ENCODE measurements around the gene PREX1.
A peak's percentile ranks its signal among the peaks of the same experiment; 100 is the strongest.

PREX1 gene

DNA sequence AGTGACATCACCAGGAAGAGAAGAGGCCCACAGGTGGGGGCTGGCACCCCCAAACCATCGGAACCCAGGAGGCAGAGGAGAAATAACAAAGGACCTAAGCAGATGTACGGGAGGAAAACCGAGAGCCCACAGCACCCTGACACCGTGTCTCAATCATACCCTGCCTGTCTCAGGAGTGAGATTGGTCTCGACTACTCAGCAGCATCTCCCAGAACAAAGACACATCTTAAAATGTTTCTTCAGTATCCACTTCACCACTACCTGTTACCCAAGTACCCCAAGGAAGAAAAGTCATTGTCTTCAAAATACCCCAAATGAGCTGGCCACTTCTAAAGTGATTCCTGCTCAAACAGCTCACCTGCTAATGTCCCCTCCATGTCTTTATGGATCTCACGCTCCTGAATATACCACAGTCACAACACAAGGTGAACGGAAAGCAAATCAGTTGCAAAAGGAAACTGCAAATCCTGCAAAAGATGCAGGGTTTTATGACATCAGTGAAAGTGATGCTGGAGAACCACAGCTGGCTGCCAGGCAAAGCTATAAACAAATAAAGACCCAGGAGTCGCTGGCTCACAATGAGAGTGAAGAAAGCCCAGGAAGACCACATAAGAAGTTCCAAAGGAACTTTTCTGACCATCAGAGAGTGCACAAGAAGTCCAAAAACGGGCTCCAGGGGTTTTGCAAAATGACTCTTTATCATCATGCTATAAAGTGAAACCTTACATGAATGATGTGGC lies 44.1 kb downstream of the PREX1 start:
- TF ChIP-seq, protein P1, sequence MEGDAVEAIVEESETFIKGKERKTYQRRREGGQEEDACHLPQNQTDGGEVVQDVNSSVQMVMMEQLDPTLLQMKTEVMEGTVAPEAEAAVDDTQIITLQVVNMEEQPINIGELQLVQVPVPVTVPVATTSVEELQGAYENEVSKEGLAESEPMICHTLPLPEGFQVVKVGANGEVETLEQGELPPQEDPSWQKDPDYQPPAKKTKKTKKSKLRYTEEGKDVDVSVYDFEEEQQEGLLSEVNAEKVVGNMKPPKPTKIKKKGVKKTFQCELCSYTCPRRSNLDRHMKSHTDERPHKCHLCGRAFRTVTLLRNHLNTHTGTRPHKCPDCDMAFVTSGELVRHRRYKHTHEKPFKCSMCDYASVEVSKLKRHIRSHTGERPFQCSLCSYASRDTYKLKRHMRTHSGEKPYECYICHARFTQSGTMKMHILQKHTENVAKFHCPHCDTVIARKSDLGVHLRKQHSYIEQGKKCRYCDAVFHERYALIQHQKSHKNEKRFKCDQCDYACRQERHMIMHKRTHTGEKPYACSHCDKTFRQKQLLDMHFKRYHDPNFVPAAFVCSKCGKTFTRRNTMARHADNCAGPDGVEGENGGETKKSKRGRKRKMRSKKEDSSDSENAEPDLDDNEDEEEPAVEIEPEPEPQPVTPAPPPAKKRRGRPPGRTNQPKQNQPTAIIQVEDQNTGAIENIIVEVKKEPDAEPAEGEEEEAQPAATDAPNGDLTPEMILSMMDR (IDR thresholded peaks at IDR 0.05; ENCODE audit: borderline replicate concordance, insufficient read depth, low read depth, low read length), result no peak
- peak overlapping the region; percentile 1 for H3K4me3 ChIP-seq (ENCODE audit: low read depth, low read length)

DNA sequence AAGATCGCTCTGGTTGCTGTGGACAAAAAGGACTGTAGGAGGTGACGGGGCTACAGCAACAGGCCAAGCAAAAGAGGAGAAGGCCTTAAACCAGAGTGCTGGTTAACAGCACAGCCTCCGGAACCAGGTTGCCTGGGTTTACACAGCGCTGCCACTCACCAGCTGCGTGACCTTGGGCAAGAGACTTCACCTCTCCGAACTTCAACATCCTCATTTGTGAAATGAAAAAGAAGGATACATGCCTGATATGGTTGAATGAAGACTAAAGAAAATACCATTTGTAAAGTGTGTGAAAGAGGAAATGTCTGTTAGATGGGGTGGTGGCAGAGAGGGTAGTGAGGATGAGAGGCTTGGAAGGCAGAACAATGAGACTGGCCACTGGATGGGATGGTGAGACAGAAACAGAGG lies 44.9 kb downstream of the PREX1 start:
- TF ChIP-seq, protein P1 (IDR thresholded peaks at IDR 0.05; ENCODE audit: borderline replicate concordance, insufficient read depth, low read depth, low read length), result no peak
- peak overlapping the region; percentile 3 for H3K4me3 ChIP-seq (ENCODE audit: low read depth, low read length)

DNA sequence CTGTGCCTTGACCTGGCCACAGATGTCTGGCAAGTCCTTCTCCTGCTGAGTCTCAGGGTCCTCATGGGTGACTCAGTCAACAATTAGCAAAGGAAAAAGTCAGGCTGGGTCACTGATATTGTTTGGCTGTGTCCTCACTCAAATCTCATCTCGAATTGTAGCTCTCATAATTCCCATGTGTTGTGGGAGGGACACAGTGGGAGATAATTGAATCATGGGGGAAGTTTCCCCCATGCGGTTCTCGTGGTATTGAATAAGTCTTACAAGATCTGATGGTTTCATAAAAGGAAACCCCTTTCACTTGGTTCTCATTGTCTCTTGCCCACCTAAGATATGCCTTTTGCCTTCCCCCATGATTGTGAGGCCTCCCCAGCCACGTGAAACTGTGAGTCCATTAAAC lies 45.7 kb downstream of the PREX1 start:
- no peak overlapping the region for H3K4me3 ChIP-seq (ENCODE audit: low read depth, low read length)
- TF ChIP-seq, protein P1 (IDR thresholded peaks at IDR 0.05; ENCODE audit: borderline replicate concordance, insufficient read depth, low read depth, low read length), result no peak

- no peak overlapping the region for H3K4me3 ChIP-seq (ENCODE audit: low read depth, low read length)
- TF ChIP-seq, protein P1 (IDR thresholded peaks at IDR 0.05; ENCODE audit: borderline replicate concordance, insufficient read depth, low read depth, low read length), result no peak
Observed at GRCh38 chr20:48781634-48782033, 46.2 kb downstream of the PREX1 start.

DNA sequence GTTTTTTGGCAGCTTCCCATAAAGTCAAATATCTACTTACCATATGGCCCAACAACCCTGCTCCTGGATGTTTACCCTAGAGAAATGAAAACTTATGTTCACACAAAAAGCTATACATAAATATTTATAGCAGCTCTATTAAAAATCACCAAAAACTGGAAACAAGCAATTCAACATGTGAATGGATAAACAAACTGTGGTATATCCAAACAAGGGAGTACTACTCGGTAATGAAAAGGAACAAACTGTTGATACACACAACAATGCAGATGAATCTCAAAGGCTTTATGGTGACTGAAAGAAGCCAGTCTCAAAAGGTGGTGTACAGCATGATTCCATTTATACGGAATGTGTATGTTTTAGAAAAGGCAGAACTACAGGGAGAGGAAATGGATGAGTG lies 48.4 kb downstream of the PREX1 start:
- TF ChIP-seq, protein P1 (IDR thresholded peaks at IDR 0.05; ENCODE audit: borderline replicate concordance, insufficient read depth, low read depth, low read length), result no peak
- no peak overlapping the region for H3K4me3 ChIP-seq (ENCODE audit: low read depth, low read length)

- TF ChIP-seq, protein P1 (IDR thresholded peaks at IDR 0.05; ENCODE audit: borderline replicate concordance, insufficient read depth, low read depth, low read length), result no peak
- H3K4me3 ChIP-seq (ENCODE audit: low read depth, low read length), result no peak overlapping the region
Observed at GRCh38 chr20:48777821-48778220, 50.0 kb downstream of the PREX1 start.

DNA sequence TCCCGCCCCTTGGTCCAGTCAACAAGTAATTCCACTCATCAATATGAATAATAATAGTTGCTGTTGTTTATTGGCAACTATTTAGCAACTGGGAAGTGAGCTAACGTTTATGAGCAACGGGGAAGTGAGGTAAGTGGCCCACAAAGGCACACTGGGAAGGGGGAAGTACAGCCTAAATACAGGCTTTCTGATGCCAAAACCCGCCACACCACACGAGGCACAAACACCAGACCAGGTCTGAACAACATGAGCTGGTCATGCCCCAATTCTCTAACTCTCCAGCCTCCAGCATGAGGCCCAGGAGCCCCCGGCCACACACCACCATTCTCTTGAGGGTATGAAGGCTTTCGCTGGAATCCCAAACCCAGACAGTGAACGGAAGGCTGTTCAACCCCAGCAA lies 50.8 kb downstream of the PREX1 start:
- no peak overlapping the region for H3K4me3 ChIP-seq (ENCODE audit: low read depth, low read length)
- TF ChIP-seq, protein P1 (IDR thresholded peaks at IDR 0.05; ENCODE audit: borderline replicate concordance, insufficient read depth, low read depth, low read length), result no peak
